Lung microvascular endothelial cell (primary cell): ENCODE data around the gene LCMT2. TPM values are rescaled to one million over a fixed set of nuclear protein-coding genes. Genes with fewer than 3 reads are reported as not detected.

Source experiments
- DNase-seq, 2 donors: peaks; one replicate each; pipeline versions ENCODE4 v3.0.0 to v3.0.0-alpha.2; 2010; ENCODE audit warnings: low read depth in 2 of 2
- total RNA-seq: library from RNA; depleted of rRNA; stranded (reverse); fragments of >200 nt; gene quantifications from 2 replicates; pipeline ENCODE4 v1.2.1, GENCODE V29; 2014

The LCMT2 gene
- total RNA-seq, 1 donor from 2014 or later: 4.6 TPM

DNA sequence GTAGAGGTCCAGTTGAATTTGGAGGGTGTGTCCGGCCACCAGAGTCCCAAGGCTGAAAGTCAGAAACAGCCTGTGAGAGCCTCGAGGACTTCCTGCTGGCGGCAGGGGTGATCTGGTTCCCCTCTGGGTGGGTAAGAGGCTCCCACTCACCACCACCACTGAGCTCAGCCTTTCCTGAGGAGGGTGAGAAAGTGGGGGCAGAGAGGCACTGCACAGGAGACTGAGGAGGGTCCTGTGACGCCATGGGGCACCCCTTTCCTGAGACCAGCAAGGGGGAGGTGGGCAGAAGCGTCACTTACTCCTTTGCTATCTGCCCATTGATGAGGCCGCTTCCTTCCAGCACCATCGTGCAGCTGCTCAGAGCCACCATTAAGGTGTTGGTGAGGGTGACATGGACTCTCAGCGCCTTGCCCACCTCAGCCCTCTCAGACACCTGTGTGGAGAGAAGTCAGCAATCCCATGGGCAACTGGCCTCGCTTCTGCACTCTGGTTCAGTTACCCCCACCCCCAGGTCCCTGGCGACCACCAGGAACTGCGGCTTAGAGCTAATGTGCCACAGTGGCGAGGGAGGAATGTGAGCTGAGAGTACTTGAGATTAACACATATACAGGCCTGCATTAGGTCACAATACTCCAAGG is 53.7 kb downstream of the LCMT2 start:
- DNase-seq: no peak

- DNase-seq: no peak
Measured at GRCh38 chr15:43275740-43276562, 54.4 kb downstream of the LCMT2 start.

GRCh38 chr15:43274136-43274535 is 56.2 kb downstream of the LCMT2 start:
- no peak for DNase-seq

Other genes starting within 250 kb of the LCMT2 start
- 31.4 and 46.2 TPM in 2 replicates for gene UBR1, start 224.5 kb downstream of the LCMT2 start, total RNA-seq
- gene TMEM62, start 197.0 kb downstream of the LCMT2 start, total RNA-seq: 10.0 and 12.3 TPM in 2 replicates
- gene CCNDBP1, start 145.2 kb downstream of the LCMT2 start, total RNA-seq: 63.4 and 70.6 TPM in 2 replicates
- gene EPB42, start 109.6 kb downstream of the LCMT2 start, total RNA-seq: not detected in 2 replicates
- not detected in 2 replicates for gene TGM5, start 63.6 kb downstream of the LCMT2 start, total RNA-seq
- gene TGM7, start 28.3 kb downstream of the LCMT2 start, total RNA-seq: not detected in 2 replicates
- gene ZSCAN29, start 40.5 kb upstream of the LCMT2 start, total RNA-seq: 11.1 and 16.1 TPM in 2 replicates
- 6.5 and 8.5 TPM in 2 replicates for gene TUBGCP4, start 40.5 kb upstream of the LCMT2 start, total RNA-seq
- 31.6 and 45.6 TPM in 2 replicates for gene TP53BP1, start 162.6 kb upstream of the LCMT2 start, total RNA-seq
- 0.20 and 0.44 TPM in 2 replicates for gene MAP1A, start 187.0 kb upstream of the LCMT2 start, total RNA-seq